IPS DF 4.7 (cell line): Measurements from ENCODE around the gene FCRL6.

Experiments
- DNase-seq: peaks from one replicate; pipeline ENCODE4 v3.0.0-alpha.2; 2013; ENCODE audit warnings: low spot score; ENCODE audit errors: extremely low read depth

Gene FCRL6

GRCh38 chr1:159862031-159862430 is 59.9 kb downstream of the FCRL6 start:
- no peak for DNase-seq

GRCh38 chr1:159862557-159862956 is 60.4 kb downstream of the FCRL6 start, which contains the start of gene VSIG8:
VSIG8 (minus strand) TSS chr1:159862657; CDS start chr1:159862521, 136 bp downstream.
- DNase-seq, result no peak

- DNase-seq, result no peak
These were observed 62.1 kb downstream of the FCRL6 start for GRCh38 chr1:159864262-159864661.
